GM12891 (cell line): ENCODE data around the gene RIPPLY3.

ENCODE experiments used
- PAX5 ChIP-seq: IDR thresholded peaks from 2 replicates; pipeline ENCODE4 v1.6.1; 2011; ENCODE audit warnings: low read length, moderate library complexity, mild to moderate bottlenecking; ENCODE audit not compliant: insufficient read depth, severe bottlenecking
- TAF1 ChIP-seq: IDR thresholded peaks from 2 replicates; pipeline ENCODE4 v1.6.1; 2011; ENCODE audit warnings: low read depth, low read length, control low read depth

- no peak for TF ChIP-seq TAF1
- no peak for TF ChIP-seq PAX5
These were observed 18.7 kb upstream of the RIPPLY3 start for GRCh38 chr21:36987845-36988244.
